ENCODE results near the gene OR10G4.

GRCh38 chr11:123977731-123978347 lies 35.0 kb upstream of the OR10G4 start, which contains the start of gene OR10S1:
- no peak for TF ChIP-seq EP300 (conservative IDR thresholded peaks at IDR 0.05; ENCODE audit: poor library complexity, severe bottlenecking)
- no peak for TF ChIP-seq EZH2 (IDR thresholded peaks at IDR 0.05; ENCODE audit: borderline replicate concordance, insufficient read depth, low read length, poor library complexity, severe bottlenecking)
- TF ChIP-seq CTCF (IDR thresholded peaks at IDR 0.05; ENCODE audit: poor library complexity, severe bottlenecking), result no peak
- TF ChIP-seq RAD21 (conservative IDR thresholded peaks at IDR 0.05), result no peak
- TF ChIP-seq TAF1 (IDR thresholded peaks at IDR 0.05; ENCODE audit: low read depth), result no peak
